SKM-1 (cell line): Measurements from ENCODE around the gene GRAMD1B.
"Not testable (repeated sequence)": the region's sequence is repeated elsewhere in the genome, so short reads cannot be mapped to it uniquely, and the experiment has no call there.

Experiments
- DNase-seq: peaks from one replicate; lab custom pipeline; 2025; ENCODE audit not compliant: unreplicated experiment; lab: John Stamatoyannopoulos, UW

GRAMD1B gene

GRCh38 chr11:123439616-123440015 lies 9.5 kb downstream of the GRAMD1B start:
- DNase-seq: no peak

GRCh38 chr11:123441161-123441560 lies 11.1 kb downstream of the GRAMD1B start:
- no peak for DNase-seq

GRCh38 chr11:123443851-123444623 lies 14.0 kb downstream of the GRAMD1B start:
- no peak for DNase-seq

- no peak for DNase-seq
Measured at GRCh38 chr11:123448823-123449222, 18.8 kb downstream of the GRAMD1B start.

- DNase-seq: no peak
Measured at GRCh38 chr11:123449436-123449835, 19.4 kb downstream of the GRAMD1B start.

GRCh38 chr11:123450623-123451022 lies 20.6 kb downstream of the GRAMD1B start:
- no peak for DNase-seq

GRCh38 chr11:123451183-123451781 lies 21.2 kb downstream of the GRAMD1B start:
- DNase-seq: no peak

- no peak for DNase-seq
Measured at GRCh38 chr11:123452794-123453193, 22.7 kb downstream of the GRAMD1B start.

- no peak for DNase-seq
Measured at GRCh38 chr11:123454060-123454651, 24.1 kb downstream of the GRAMD1B start.

GRCh38 chr11:123454796-123455195 lies 24.7 kb downstream of the GRAMD1B start:
- DNase-seq: no peak

- DNase-seq: not testable (repeated sequence)
Measured at GRCh38 chr11:123456448-123456847, 26.4 kb downstream of the GRAMD1B start.

GRCh38 chr11:123457187-123457770 lies 27.2 kb downstream of the GRAMD1B start:
- DNase-seq: no peak

GRCh38 chr11:123458501-123458900 lies 28.4 kb downstream of the GRAMD1B start:
- no peak for DNase-seq

- DNase-seq: no peak
Measured at GRCh38 chr11:123460012-123460700, 30.1 kb downstream of the GRAMD1B start.

GRCh38 chr11:123461164-123461563 lies 31.1 kb downstream of the GRAMD1B start:
- no peak for DNase-seq

- DNase-seq: peak; percentile 55
Measured at GRCh38 chr11:123465667-123466066, 35.6 kb downstream of the GRAMD1B start.

- not testable (repeated sequence) for DNase-seq
Measured at GRCh38 chr11:123466172-123466571, 36.1 kb downstream of the GRAMD1B start.

GRCh38 chr11:123469089-123469488 lies 39.0 kb downstream of the GRAMD1B start:
- no peak for DNase-seq

GRCh38 chr11:123469586-123469985 lies 39.5 kb downstream of the GRAMD1B start:
- no peak for DNase-seq

GRCh38 chr11:123470842-123471241 lies 40.8 kb downstream of the GRAMD1B start:
- DNase-seq: no peak

GRCh38 chr11:123472236-123472935 lies 42.3 kb downstream of the GRAMD1B start:
- DNase-seq: no peak
